GM12892 (cell line): ENCODE measurements around the gene CERS4.
A peak's percentile ranks its signal among the peaks of the same experiment; 100 is the strongest.
"Not testable (repeated sequence)": the region's sequence is repeated elsewhere in the genome, so short reads cannot be mapped to it uniquely, and the experiment has no call there.

Experiments used
- DNase-seq: peaks from one replicate; pipeline ENCODE4 v3.0.0; 2011; ENCODE audit not compliant: insufficient read length
- FAIRE-seq: peaks from 2 replicates; lab custom pipeline; 2011; peaks lifted over from hg19 to GRCh38; lab: Jason Lieb, UNC
- POLR2A ChIP-seq: IDR thresholded peaks from 2 replicates; pipeline ENCODE4 v1.6.1; 2011; ENCODE audit warnings: low read depth, low read length, control low read depth
- POLR2AphosphoS5 ChIP-seq: IDR thresholded peaks from 2 replicates; pipeline ENCODE4 v1.6.1; 2011; ENCODE audit warnings: low read depth, low read length, control low read depth
- TAF1 ChIP-seq: IDR thresholded peaks from 2 replicates; pipeline ENCODE4 v1.6.1; 2011; ENCODE audit warnings: low read depth, mild to moderate bottlenecking, control low read depth, low read length, borderline replicate concordance

Gene CERS4

GRCh38 chr19:8196271-8196927, 12.8 kb upstream of the CERS4 start:
- no peak for TF ChIP-seq POLR2AphosphoS5
- no peak for TF ChIP-seq TAF1
- TF ChIP-seq POLR2A = no peak
- FAIRE-seq (peak; percentile 92), DNase-seq (no peak)

- not testable (repeated sequence) for DNase-seq, FAIRE-seq
Observed at GRCh38 chr19:8203288-8204120, 5.7 kb upstream of the CERS4 start.

- FAIRE-seq = no peak
Observed at GRCh38 chr19:8204961-8205360, 4.2 kb upstream of the CERS4 start.

GRCh38 chr19:8206147-8207087, 2.8 kb upstream of the CERS4 start:
- DNase-seq (no peak), FAIRE-seq (no peak)
- TF ChIP-seq TAF1 (no peak), POLR2A (no peak), POLR2AphosphoS5 (no peak)

More at GRCh38 chr19:8204961-8205360, 4.2 kb upstream of the CERS4 start:
- TF ChIP-seq POLR2A = no peak
- TF ChIP-seq TAF1 = no peak
- no peak for DNase-seq

- FAIRE-seq, DNase-seq: not testable (repeated sequence)
Observed at GRCh38 chr19:8207326-8207725, 1.8 kb upstream of the CERS4 start.

- TF ChIP-seq TAF1 = no peak
- no peak for TF ChIP-seq POLR2A
- TF ChIP-seq POLR2AphosphoS5 = no peak
- DNase-seq (no peak), FAIRE-seq (no peak)
Observed at GRCh38 chr19:8208119-8208921, 850 bp upstream of the CERS4 start.

- DNase-seq = peak; percentile 90
- peak; percentile 85 for FAIRE-seq
- TF ChIP-seq POLR2AphosphoS5 = no peak; the same call in 1 of the 2 replicates
- peak; percentile 14; the same call in 1 of the 2 replicates for TF ChIP-seq POLR2A
Observed at GRCh38 chr19:8209462-8210378, 550 bp downstream of the CERS4 start.

GRCh38 chr19:8210421-8211101, 1.4 kb downstream of the CERS4 start:
- no peak for TF ChIP-seq POLR2AphosphoS5
- TF ChIP-seq TAF1 = no peak
- TF ChIP-seq POLR2A = no peak
- peak; percentile 40 for FAIRE-seq
- DNase-seq = no peak

GRCh38 chr19:8212212-8212611, 3.0 kb downstream of the CERS4 start:
- TF ChIP-seq POLR2A (no peak), POLR2AphosphoS5 (no peak), TAF1 (no peak)
- FAIRE-seq (peak; percentile 48), DNase-seq (no peak)

- FAIRE-seq (no peak), DNase-seq (no peak)
- TF ChIP-seq POLR2AphosphoS5 (no peak), POLR2A (no peak), TAF1 (no peak)
Observed at GRCh38 chr19:8212916-8213315, 3.7 kb downstream of the CERS4 start.
